GM10266 (cell line): ENCODE results near the gene ADAMTS17.

Experiments
- DNase-seq: peaks from one replicate; pipeline ENCODE4 v3.0.0; 2012; ENCODE audit errors: extremely low spot score
- CTCF ChIP-seq: IDR thresholded peaks from 2 replicates; pipeline ENCODE4 v1.5.1; 2012; ENCODE audit warnings: mild to moderate bottlenecking, low read depth; ENCODE audit not compliant: control insufficient read depth, insufficient read depth; ENCODE audit errors: missing control alignments

The ADAMTS17 gene

DNA sequence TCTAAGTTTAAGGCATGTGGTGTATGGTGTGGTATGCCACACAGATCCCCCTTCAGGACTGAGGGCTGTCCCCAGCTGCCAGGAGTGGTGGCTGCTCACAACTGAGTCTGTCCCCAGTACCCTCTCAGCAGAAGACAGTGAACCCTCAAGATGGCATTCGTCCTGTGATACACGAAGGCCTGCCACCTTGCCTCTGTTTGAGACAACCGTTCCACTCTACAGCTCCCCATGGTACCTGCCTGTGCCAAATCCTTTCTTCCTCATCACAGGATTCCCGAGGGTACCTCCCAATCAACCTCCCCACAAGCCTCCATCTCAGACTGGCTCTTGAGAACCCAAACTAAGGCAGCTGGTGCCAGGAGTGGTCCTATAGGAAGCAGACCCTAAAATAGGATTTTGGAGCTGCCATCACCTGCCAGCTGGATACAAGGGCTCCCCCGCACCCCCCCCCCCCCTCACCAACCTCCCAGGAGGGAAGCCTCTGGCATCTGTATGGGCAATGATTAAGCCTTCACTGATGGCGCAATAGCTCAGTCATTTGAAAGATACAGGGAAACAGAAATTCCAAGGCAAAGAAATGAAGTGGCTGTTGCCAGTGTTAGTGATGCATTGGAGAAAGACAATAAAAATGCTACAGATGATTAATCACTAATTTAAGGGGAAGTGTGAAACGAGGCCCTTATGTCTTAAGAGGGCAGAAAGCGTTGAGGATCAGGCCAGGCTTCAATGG lies 378.5 kb downstream of the ADAMTS17 start:
- no peak for DNase-seq
- no peak for TF ChIP-seq CTCF

DNA sequence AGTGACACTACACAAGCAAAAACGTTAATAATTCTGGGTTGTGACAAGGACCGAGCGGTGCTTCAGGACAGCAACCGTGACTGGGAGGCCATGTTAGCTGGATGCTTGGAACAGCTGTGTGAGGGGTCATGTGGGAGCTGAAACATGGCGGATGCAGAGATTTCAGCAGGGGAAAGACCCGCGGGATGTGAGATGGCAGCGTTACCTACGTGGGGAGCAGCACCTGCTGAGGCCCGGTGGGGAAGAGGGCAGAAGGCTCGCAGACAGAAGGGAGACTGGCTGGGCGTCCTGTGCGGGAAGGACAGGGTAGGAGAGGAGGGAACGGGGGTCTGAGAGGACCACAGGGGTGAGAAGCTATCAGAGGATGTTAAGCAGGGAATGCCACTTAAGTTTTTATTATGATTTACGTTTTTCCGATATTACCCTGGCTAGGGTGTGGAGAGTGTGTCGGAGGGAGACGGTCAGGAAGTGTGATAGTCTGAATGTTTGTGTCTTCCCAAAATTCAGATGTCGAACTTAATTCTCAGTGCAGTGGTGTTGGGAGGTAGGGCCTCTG lies 379.7 kb downstream of the ADAMTS17 start:
- DNase-seq: no peak
- TF ChIP-seq CTCF: no peak

DNA sequence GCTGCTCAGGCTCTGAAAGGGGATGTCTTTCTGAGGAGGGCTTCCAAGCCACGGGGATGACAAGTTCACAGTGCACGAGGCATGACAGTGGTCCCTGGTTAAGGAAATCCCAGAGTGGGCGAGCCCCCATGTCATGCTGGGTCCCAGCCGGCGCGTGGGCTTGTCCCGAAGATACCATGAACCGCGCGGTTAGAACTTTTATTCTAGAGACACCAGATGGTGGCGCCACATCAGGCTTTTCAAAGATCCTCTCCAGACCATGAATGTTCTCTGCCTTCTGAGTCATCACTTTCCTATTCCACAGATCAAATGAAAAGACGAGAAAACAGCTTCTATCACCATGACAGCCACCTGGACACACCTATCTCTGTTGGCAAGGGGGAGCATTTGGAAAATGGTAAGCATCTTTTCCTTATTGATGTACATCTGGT lies 380.7 kb downstream of the ADAMTS17 start:
- TF ChIP-seq CTCF: no peak
- DNase-seq: no peak

GRCh38 chr15:99959326-99959725 lies 382.4 kb downstream of the ADAMTS17 start:
- no peak for DNase-seq
- TF ChIP-seq CTCF: no peak

- DNase-seq: no peak
- TF ChIP-seq CTCF: no peak
Measured at GRCh38 chr15:99958426-99959097, 383.2 kb downstream of the ADAMTS17 start.

DNA sequence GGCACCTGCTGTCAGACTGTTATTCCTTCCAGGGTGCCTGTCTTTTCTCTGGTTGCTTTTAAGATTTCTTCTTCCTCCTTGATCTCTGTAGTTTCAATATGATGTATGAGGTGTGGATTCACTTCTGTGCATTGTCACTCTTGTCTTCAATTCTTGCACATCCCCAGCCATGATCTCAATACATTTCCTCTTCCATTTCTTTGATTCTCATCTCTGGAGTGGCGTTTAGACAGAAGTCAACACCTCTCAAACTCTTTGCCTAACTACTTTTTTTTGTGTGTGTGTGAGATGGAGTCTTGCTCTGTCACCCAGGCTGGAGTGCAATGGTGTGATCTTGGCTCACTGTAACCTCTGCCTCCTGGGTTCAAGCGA lies 384.1 kb downstream of the ADAMTS17 start:
- TF ChIP-seq CTCF: no peak

More for the DNA sequence above, 384.1 kb downstream of the ADAMTS17 start:
- DNase-seq: no peak
